ENCODE results near the gene NRP1.

GRCh38 chr10:33186150-33186549, 148.3 kb downstream of the NRP1 start:
- no peak for TF ChIP-seq CTCF (IDR thresholded peaks at IDR 0.05)
- TF ChIP-seq TEAD4 (CRISPR knock-in tag; IDR thresholded peaks at IDR 0.05), result no peak
- no peak for TF ChIP-seq ZNF425 (CRISPR knock-in tag; conservative IDR thresholded peaks at IDR 0.05)
- TF ChIP-seq ZNF138 (CRISPR knock-in tag; conservative IDR thresholded peaks at IDR 0.05), result no peak

Data from WTC11 (cell line).